GM10847 (cell line): ENCODE results near the gene PRXL2B.

Experiments
- POLR2A ChIP-seq: IDR thresholded peaks from 2 replicates; pipeline ENCODE4 v1.6.1; 2011; ENCODE audit not compliant: insufficient read length; ENCODE audit errors: extremely low read depth

Gene PRXL2B

GRCh38 chr1:2602311-2602835 lies 15.8 kb downstream of the PRXL2B start:
- TF ChIP-seq POLR2A: no peak

GRCh38 chr1:2602866-2603520 lies 16.4 kb downstream of the PRXL2B start:
- no peak for TF ChIP-seq POLR2A

- TF ChIP-seq POLR2A: no peak
These were observed 17.1 kb downstream of the PRXL2B start for GRCh38 chr1:2603521-2604155.

GRCh38 chr1:2604156-2604843 lies 17.7 kb downstream of the PRXL2B start:
- TF ChIP-seq POLR2A: no peak

GRCh38 chr1:2604844-2605508 lies 18.4 kb downstream of the PRXL2B start:
- no peak for TF ChIP-seq POLR2A

GRCh38 chr1:2605509-2606395 lies 19.2 kb downstream of the PRXL2B start:
- TF ChIP-seq POLR2A: no peak

- no peak for TF ChIP-seq POLR2A
These were observed 19.9 kb downstream of the PRXL2B start for GRCh38 chr1:2606396-2606880.

GRCh38 chr1:2606881-2607621 lies 20.5 kb downstream of the PRXL2B start:
- TF ChIP-seq POLR2A: no peak

GRCh38 chr1:2607641-2608091 lies 21.1 kb downstream of the PRXL2B start:
- no peak for TF ChIP-seq POLR2A

GRCh38 chr1:2609319-2610035 lies 22.9 kb downstream of the PRXL2B start:
- TF ChIP-seq POLR2A: no peak

- no peak for TF ChIP-seq POLR2A
These were observed 23.7 kb downstream of the PRXL2B start for GRCh38 chr1:2610036-2610959.

- TF ChIP-seq POLR2A: no peak
These were observed 24.5 kb downstream of the PRXL2B start for GRCh38 chr1:2611031-2611501.
